COLO668 (cell line): ENCODE measurements around the gene PYGB.
"Not testable (repeated sequence)": the region's sequence is repeated elsewhere in the genome, so short reads cannot be mapped to it uniquely, and the experiment has no call there.

Experiments used
- DNase-seq: peaks from one replicate; lab custom pipeline; 2025; ENCODE audit not compliant: unreplicated experiment; lab: John Stamatoyannopoulos, UW

The PYGB gene

DNA sequence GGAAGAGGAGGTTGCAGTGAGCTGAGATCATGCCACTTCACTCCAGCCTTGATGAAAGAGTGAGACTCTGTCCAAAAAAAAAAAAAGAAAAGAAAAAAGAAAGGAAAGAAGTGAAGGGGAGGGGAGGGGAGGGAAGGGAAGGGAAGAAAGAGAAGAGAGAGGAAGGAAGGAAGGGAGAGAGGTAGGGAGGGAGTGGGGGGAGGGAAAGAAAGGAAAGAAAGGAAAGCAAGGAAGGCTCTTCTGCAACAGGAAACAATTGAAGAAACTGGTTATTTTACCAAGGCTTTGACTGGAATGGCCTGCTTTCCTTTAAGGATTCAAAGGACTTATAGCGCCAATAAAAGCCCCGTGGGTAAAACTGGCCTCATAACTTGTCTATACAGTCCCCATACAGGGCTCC is 78.1 kb downstream of the PYGB start:
- DNase-seq, result no peak

DNA sequence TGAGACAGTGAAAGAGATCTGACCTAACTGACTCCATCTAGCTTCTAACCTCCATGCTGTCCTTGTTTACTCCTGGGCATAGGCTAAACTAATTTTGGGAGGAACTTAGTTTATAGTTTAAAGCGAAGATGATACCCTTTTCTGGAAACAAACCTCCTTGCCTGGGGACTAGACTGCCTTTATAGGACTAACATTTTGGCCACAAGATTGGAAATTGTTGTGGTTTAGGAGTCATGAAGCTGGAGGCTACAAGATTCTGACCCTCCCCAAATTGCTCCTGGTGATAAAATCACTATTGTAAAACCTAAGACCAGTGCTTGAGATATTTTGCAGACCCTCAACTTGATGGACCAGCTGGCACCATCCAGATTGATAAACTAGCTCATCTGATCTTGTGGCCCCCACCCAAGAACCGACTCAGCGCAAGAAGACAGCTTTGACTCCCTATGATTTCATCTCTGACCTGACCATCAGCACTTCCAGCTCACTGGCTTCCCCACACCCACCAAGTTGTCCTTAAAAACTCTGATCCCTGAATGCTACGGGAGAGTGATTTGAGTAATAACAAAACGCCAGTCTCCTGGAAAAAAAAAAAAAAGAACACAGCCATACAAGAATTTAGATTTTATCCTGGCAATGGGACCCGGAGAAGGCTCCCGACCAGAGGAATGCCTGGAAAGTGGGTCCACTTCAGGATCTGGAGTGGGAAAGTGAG is 79.8 kb downstream of the PYGB start:
- no peak for DNase-seq

DNA sequence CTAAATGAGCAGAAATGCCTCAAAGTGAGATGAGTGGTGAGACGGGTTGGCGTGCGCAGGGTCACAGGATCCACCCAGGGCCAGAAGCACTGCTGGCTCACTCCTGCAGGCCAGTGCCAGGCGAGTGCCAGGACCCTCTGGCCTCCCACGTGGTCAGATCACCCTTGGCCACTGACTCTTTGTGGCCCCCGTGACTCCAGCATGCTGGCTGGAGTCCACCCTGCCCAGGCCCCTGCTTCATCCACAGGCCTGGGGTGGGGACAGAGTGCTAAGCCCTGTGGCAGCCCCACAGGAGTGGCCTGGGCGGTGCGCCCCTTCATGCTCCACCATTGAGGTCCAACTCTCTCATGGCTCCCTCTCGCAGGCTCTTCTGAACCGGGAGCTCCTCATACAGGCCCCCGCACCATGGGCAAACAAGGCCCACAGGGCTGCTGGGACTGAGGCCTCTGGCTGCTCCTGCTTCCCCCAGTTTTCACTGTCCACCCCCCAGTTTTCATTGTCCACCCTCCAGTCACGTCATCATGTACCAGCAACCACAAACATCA is 81.1 kb downstream of the PYGB start:
- no peak for DNase-seq

DNA sequence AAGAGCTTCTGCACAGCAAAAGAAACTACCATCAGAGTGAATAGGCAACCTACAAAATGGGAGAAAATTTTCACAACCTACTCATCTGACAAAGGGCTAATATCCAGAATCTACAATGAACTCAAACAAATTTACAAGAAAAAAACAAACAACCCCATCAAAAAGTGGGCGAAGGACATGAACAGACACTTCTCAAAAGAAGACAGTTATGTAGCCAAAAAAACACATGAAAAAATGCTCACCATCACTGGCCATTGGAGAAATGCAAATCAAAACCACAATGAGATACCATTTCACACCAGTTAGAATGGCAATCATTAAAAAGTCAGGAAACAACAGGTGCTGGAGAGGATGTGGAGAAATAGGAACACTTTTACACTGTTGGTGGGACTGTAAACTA is 87.1 kb downstream of the PYGB start:
- DNase-seq, result not testable (repeated sequence)

DNA sequence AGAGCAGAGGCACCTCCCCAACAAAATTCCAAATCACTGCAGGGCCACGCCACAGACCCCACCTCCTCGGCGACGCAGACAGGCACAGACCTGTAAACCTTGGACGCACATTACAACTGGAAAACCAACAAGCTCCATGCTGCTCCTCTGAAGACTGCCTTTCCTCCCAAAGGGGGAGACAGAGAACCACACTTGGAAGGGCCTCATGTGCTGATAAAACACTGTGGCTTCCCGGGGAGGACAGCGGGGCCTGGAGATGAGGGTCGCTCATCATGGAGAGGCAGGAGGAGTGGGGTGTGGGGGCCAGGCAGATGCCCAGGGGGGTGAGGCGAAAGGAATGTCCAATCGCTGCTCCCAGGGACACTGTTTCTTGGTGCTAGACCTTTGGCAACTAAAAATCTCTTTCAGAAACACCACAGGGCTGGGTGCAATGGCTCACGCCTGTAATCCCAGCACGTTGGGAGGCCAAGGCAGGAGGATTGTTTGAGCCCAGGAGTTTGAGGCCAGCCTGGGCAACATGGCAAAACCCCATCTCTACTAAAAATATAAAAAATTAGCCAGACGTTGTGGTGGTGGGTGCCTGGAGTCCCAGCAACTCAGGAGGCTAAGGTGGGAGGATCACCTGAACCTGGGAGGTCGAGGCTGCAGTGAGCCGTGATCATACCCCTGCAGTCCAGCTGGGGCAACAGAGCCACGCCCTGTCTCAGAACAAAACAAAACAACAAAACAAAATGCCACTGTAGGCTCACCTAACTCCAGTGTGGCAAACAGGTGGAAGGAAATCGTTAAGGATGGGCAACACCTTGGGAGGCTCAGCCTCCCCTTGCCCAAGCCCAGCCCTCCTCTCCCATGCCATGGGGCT is 88.9 kb downstream of the PYGB start:
- no peak for DNase-seq

DNA sequence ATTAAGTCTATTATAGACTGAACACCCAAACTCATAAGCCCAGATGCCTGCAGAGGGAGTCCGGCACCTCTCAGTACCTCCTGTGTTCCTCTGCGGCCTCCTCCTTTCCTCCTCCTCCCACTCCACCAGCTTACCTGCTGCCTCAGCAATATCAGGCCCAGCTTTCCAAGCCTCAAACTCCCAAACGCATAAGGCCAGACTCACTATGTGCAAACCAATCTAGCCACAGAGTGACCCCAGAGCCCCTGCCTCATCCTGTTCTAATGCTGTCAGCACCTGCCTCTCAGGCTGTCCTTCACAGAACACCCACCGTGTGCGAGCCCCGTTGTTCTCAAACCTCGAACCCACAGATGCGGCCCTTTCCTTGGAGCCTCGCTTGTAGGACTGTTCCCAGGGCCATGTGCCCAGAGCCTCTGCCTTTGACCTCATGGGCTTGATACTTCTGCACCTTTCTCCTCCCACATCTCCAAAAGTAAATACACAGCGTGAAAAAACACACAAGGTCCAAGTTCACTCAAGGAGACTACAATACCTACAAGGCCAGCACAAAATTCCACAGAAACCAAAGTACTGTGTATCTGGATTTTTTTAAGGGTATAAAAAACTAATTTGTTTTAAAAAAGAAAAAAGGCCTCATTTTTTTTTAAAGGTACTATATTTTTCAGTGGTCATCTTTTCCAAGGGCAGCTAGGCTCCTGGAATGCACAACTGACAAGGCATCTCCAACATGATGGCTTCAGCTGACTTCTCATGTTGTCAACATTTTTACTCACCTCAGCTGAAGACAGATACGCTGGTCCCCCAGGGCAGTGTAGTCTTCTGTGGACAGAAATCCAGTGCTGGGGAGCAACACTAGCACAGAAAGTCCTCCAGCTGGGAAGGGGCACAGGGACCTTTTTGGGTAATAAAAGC is 90.5 kb downstream of the PYGB start:
- no peak for DNase-seq

DNA sequence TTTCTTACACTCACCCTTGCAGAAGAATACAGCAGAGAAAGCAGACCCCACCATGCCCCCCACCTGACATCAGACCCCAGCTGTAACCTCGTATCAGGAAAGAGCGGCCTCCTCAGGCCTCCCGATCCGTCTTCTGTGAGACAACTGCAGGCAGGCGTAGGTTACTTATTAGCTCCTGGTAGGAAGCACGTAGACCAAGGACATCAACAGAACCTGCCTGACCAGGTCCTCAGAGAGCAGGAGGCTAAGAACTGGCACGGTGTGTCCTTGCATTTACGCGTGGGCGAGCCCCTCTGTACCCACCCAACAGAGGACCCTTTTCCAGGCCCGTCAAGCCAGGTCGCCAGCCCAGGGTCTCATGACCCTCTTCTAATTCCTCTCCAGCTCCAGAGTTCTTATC is 91.7 kb downstream of the PYGB start:
- no peak for DNase-seq

DNA sequence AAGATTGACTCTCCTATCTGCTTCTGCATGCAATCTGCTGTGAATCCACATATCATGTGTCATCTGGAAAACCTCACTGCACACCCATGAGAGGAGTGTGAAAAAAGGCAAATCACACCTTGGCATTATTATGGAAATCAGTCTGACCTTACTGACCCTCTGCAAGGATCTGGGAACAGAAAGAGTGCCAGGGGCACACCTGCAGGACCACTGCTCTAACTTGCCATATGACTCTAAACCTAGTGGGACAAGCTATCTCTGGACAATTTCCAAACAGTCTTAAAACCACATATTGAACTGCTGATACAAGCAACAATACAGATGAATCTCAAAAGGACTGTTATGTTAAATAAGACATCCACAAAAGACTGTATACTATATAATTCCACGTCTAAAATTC is 92.5 kb downstream of the PYGB start:
- DNase-seq, result no peak

DNA sequence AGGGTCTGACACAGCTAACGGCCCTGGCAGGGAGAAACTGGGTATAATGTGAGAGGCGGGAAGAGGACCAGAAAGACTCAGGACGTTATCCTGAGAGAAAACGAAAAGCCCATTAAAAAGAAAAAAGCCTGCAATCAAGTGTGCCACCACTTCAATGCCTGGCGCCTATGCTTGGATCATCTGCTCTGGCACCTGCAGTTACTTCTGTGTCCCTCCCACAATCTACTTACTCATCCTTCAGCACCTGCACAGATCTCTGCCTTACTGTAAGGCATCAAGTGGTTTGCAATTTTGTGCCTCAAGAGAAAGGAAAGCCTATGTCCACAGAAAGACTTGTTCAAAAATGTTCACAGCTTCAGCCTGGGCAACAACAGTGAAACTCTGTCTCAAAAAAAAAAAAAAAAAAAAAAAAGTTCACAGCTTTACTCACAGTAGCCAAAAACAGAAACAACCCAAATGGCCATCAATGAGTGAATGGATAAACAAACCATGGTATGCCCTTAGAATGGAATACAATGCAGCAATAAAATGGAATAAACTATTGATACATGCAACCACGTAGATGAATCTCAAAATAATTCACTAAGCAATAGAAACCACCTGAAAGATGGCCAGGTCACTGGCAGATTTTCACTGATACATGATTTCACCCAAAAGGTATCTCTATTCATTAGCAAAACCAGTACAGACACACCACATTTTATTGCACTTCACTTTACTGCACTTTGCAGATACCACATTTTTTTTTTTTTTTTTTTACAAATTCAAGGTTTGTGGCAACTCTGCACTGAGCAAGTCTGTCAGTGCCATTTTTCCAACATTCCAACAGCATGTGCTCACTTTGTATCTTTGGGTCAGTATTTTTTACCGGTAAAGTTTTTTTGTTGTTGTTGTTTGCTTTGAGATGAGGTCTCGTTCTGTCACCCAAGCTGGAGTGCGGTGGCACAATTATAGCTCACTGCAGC is 94.1 kb downstream of the PYGB start:
- DNase-seq, result peak; percentile 54

DNA sequence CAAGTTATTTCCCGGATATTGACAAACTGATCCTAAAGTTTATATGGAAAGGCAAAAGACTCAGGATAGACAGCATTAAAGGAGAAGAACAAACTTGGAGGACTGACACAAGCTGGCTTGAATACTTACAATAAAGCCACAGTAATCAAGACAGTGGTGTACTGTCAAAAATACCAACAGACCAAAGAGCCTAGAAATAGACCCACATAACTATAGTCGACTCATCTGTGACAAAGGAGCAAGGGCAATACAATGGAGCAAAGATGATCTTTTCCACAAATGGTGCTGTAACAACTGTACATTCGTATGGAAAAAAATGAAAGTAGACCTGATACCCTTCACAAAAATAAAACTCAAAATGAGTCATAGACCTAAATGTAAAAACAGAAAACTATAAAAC is 96.7 kb downstream of the PYGB start:
- DNase-seq, result no peak

DNA sequence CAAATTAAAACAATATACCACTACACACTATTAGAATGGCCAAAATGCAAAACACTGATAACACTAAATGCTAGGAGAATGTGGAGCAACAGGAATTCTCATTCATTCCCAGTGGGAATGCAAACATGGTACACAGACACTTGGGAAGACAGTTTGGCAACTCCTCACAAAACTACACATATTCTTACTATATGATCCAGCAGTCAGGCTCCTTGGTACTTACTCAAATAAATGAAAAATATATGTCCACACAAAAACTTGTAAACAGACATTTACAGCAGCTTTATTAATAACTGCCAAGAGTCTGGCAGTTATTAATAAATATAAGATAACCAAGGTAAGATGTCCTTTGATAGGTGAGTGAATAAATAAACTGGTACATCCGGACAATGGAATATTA is 97.8 kb downstream of the PYGB start:
- no peak for DNase-seq

DNA sequence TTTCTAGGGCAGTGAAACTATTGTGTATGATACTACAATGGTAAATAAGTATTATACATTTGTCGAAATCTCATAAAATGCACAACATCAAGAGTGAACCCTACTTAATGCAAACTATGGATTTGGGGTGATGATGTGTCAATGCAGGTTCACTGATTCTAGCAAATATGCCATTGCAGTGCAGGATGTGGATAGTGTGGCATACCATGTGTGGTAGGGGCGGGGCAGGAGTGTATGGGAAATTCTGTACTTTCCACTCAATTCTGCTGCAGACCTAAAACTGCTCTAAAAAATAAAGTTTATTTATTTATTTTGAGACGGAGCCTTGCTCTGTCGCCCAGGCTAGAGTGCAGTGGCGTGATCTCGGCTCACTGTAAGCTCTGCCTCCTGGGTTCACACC is 98.5 kb downstream of the PYGB start:
- DNase-seq, result no peak
